ENCODE results near the gene TMCO1.
"Not testable (repeated sequence)": the region's sequence is repeated elsewhere in the genome, so short reads cannot be mapped to it uniquely, and the experiment has no call there.

Gene TMCO1

DNA sequence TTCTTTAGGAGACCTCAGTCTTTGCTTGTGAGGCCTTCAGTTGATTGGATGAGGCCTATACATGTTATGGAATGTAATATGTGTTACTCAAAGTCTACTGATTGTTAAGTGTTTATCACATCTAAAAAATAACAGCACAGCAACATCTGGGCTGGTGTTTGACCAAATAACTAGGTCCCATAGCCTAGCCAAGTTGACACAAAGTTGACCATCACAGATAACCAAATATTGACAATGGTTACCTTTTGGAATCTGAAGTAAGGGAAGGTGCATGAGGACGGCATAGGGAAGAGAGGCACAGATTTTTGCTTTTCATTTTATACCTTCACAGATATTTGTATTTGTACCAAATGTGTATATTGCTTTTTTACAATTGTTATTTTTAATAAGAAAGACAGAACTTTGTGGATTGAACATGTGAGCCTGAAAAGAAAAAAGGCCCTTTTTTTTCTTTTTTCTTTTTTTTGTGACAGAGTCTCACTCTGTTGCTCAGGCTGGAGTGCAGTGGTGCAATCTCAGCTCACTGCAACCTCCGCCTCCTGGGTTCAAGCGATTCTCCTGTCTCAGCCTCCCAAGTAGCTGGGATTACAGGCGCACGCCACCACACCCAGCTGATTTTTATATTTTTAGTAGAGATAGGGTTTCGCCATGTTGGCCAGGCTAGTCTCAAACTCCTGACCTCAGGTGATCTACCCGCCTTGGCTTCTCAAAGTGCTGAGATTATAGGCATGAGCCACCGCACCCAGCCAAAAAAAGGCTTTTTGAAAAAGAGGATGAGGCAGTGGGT, 52.2 kb downstream of the TMCO1 start:
- not testable (repeated sequence) for H3K27me3 ChIP-seq (ENCODE audit: control insufficient read depth in 1 of 2, insufficient read depth in 2 of 2, low read length in 2 of 2); H3K9ac ChIP-seq (ENCODE audit: low read depth in 1 of 2, low read length in 2 of 2); H3K9me3 ChIP-seq (ENCODE audit: control insufficient read depth in 1 of 2, low read length in 2 of 2); H3K27ac ChIP-seq (ENCODE audit: low read depth, low read length); H3K36me3 ChIP-seq (ENCODE audit: control insufficient read depth in 1 of 2, insufficient read depth in 2 of 2, low read length in 2 of 2); H3K4me3 ChIP-seq (ENCODE audit: low read depth in 1 of 2, low read length in 2 of 2); H3K4me1 ChIP-seq (ENCODE audit: control insufficient read depth in 1 of 2, insufficient read depth in 2 of 2, low read length in 2 of 2)

DNA sequence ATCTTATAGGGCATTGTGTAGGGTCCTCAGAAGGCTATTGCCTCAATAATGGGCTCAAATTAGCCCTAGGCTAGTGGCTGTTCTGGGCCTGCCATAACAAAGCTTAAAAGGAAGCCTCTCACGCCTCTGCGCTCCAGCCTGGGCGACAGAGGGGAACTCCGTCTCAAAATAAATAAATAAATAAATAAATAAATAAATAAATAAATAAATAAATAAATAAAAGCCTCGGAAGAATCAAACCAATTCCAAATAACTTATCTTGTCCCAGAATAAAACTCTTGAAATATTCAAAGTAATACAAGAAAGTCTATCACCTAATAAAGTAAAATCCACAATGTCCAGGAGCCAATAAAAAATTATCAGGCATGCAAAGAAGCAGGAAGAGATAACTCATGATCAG, 55.9 kb downstream of the TMCO1 start:
- Histone ChIP-seq H3K9me3 (ENCODE audit: control insufficient read depth in 1 of 2, low read length in 2 of 2) (no peaks in the 10 kb centered on the region), H3K27ac (ENCODE audit: low read depth, low read length) (no peak overlapping the region), H3K36me3 (ENCODE audit: control insufficient read depth in 1 of 2, insufficient read depth in 2 of 2, low read length in 2 of 2) (no peaks in the 10 kb centered on the region), H3K4me1 (ENCODE audit: control insufficient read depth in 1 of 2, insufficient read depth in 2 of 2, low read length in 2 of 2) (no peaks in the 10 kb centered on the region), H3K9ac (ENCODE audit: low read depth in 1 of 2, low read length in 2 of 2) (no peak overlapping the region), H3K27me3 (ENCODE audit: control insufficient read depth in 1 of 2, insufficient read depth in 2 of 2, low read length in 2 of 2) (no peaks in the 10 kb centered on the region), H3K4me3 (ENCODE audit: low read depth in 1 of 2, low read length in 2 of 2) (no peak overlapping the region)

DNA sequence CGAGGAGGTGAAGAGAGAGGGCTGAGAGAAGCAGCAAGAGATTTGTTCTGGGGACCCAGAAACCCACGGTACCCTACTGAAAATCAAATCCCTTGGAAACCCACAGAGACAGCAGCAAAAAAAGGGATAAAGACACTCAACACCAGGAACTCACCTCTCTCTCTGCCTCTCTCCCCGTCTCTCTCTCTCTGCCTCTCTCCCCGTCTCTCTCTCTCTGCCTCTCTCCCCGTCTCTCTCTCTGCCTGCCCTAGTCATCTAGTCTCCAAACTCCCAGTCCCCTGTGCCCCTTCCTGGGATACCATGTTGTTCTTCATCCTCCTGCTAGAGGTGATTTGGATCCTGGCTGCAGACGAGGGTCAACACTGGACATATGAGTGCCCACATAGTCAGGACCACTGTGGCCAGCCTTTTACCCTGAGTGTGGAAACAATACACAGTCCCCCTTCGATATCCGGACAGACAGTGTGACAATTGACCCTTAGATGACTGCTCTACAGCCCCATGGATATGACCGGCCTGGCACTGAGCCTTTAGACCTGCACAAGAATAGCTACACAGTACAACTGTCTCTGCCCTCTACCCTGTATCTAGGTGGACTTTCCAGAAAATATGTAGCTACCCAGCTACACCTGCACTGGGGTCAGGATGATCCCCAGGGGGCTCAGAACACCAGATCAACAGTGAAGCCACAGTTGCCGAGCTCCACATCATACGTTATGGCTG, 60.5 kb downstream of the TMCO1 start:
- H3K9ac ChIP-seq (ENCODE audit: low read depth in 1 of 2, low read length in 2 of 2): no peak overlapping the region
- H3K9me3 ChIP-seq (ENCODE audit: control insufficient read depth in 1 of 2, low read length in 2 of 2): no peaks in the 10 kb centered on the region
- no peaks in the 10 kb centered on the region for H3K27me3 ChIP-seq (ENCODE audit: control insufficient read depth in 1 of 2, insufficient read depth in 2 of 2, low read length in 2 of 2)
- H3K36me3 ChIP-seq (ENCODE audit: control insufficient read depth in 1 of 2, insufficient read depth in 2 of 2, low read length in 2 of 2): no peaks in the 10 kb centered on the region
- no peak overlapping the region for H3K4me3 ChIP-seq (ENCODE audit: low read depth in 1 of 2, low read length in 2 of 2)
- no peak overlapping the region for H3K27ac ChIP-seq (ENCODE audit: low read depth, low read length)
- H3K4me1 ChIP-seq (ENCODE audit: control insufficient read depth in 1 of 2, insufficient read depth in 2 of 2, low read length in 2 of 2): no peaks in the 10 kb centered on the region

DNA sequence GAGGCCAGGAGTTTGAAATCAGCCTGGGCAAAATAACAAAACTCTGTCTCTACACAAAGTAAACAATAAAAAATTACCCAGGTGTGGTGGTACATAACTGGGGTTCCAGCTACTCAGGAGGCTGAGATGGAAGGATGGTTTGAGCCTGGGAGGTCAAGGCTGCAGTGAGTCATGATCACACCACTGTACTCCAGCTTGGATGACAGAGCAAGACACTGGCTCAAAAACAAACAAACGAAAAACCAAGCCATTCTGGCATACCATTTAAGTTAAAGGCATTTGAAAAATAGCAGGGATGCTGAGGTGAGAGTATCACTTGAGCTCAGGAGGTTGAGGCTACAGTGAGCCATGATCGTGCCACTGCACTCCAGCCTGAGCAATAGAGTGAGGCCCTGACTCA, 65.0 kb downstream of the TMCO1 start:
- H3K4me3 ChIP-seq (ENCODE audit: low read depth in 1 of 2, low read length in 2 of 2): no peak overlapping the region
- H3K27ac ChIP-seq (ENCODE audit: low read depth, low read length): no peak overlapping the region
- H3K9me3 ChIP-seq (ENCODE audit: control insufficient read depth in 1 of 2, low read length in 2 of 2): no peaks in the 10 kb centered on the region
- no peaks in the 10 kb centered on the region for H3K36me3 ChIP-seq (ENCODE audit: control insufficient read depth in 1 of 2, insufficient read depth in 2 of 2, low read length in 2 of 2)
- no peaks in the 10 kb centered on the region for H3K4me1 ChIP-seq (ENCODE audit: control insufficient read depth in 1 of 2, insufficient read depth in 2 of 2, low read length in 2 of 2)
- no peak overlapping the region for H3K9ac ChIP-seq (ENCODE audit: low read depth in 1 of 2, low read length in 2 of 2)
- no peaks in the 10 kb centered on the region for H3K27me3 ChIP-seq (ENCODE audit: control insufficient read depth in 1 of 2, insufficient read depth in 2 of 2, low read length in 2 of 2)

DNA sequence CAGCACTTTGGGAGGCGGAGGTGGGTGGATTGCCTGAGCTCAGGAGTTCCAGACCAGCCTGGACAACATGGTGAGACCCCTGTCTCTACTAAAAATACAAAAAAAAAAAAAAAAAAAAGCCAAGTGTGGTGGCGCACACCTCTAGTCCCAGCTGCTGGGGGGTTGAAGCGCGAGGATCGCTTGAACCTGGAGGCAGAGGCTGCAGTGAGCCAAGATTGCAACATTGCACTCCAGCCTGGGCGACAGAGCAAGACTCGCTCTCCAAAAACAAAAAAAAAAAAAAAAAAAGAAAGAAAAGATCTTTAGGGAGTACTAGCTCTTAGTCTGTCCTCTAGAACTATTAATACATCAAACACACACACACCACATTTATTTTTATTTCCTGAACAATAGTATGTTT, 66.7 kb downstream of the TMCO1 start:
- not testable (repeated sequence) for H3K4me3 ChIP-seq (ENCODE audit: low read depth in 1 of 2, low read length in 2 of 2); H3K9ac ChIP-seq (ENCODE audit: low read depth in 1 of 2, low read length in 2 of 2); H3K36me3 ChIP-seq (ENCODE audit: control insufficient read depth in 1 of 2, insufficient read depth in 2 of 2, low read length in 2 of 2); H3K27me3 ChIP-seq (ENCODE audit: control insufficient read depth in 1 of 2, insufficient read depth in 2 of 2, low read length in 2 of 2); H3K4me1 ChIP-seq (ENCODE audit: control insufficient read depth in 1 of 2, insufficient read depth in 2 of 2, low read length in 2 of 2); H3K9me3 ChIP-seq (ENCODE audit: control insufficient read depth in 1 of 2, low read length in 2 of 2); H3K27ac ChIP-seq (ENCODE audit: low read depth, low read length)

DNA sequence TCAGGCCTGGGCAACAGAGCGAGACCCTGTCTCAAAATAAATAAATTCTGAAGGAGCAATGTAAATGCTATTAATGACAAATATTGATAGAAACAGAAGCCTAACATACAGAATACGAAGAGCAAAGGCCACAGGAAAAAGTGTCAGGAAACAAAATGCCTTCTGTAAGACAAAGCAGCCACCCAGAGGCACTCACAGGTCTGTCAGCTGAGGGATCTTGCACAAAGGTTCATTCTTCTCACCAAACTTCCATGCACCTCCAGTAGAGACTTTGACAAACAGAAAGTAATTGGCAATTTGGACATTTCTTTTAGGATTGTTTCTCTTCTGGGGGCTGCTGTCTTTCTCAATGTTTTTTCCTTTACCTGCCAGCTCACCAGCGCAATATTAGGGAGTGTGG, 69.1 kb downstream of the TMCO1 start:
- no peak overlapping the region for H3K9ac ChIP-seq (ENCODE audit: low read depth in 1 of 2, low read length in 2 of 2)
- H3K9me3 ChIP-seq (ENCODE audit: control insufficient read depth in 1 of 2, low read length in 2 of 2): no peaks in the 10 kb centered on the region
- no peak overlapping the region for H3K4me3 ChIP-seq (ENCODE audit: low read depth in 1 of 2, low read length in 2 of 2)
- H3K4me1 ChIP-seq (ENCODE audit: control insufficient read depth in 1 of 2, insufficient read depth in 2 of 2, low read length in 2 of 2): peaks cover 13 to 17% of the 10 kb centered on the region in 2 donors
- H3K27me3 ChIP-seq (ENCODE audit: control insufficient read depth in 1 of 2, insufficient read depth in 2 of 2, low read length in 2 of 2): no peaks in the 10 kb centered on the region
- no peaks in the 10 kb centered on the region for H3K36me3 ChIP-seq (ENCODE audit: control insufficient read depth in 1 of 2, insufficient read depth in 2 of 2, low read length in 2 of 2)
- H3K27ac ChIP-seq (ENCODE audit: low read depth, low read length): no peak overlapping the region

DNA sequence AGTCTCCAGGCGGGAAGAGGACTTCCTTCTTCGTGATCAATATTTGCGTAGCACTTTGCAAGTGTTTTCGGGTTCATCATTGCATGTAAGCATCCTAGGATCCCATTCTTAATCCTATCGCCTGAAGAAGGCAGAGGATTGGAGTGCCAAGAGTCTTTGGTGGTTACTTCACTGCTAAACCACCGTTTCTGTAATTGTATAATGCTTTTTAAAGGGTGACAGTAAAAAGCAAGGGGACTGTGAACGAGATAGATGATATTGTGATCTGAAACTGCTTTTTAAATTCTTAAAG, 70.0 kb downstream of the TMCO1 start:
- Histone ChIP-seq H3K27me3 (ENCODE audit: control insufficient read depth in 1 of 2, insufficient read depth in 2 of 2, low read length in 2 of 2) (no peaks in the 10 kb centered on the region), H3K4me1 (ENCODE audit: control insufficient read depth in 1 of 2, insufficient read depth in 2 of 2, low read length in 2 of 2) (peaks cover 13 to 17% of the 10 kb centered on the region in 2 donors), H3K4me3 (ENCODE audit: low read depth in 1 of 2, low read length in 2 of 2) (peak overlapping the region; percentile 93 to 95), H3K9ac (ENCODE audit: low read depth in 1 of 2, low read length in 2 of 2) (peak overlapping the region; percentile 61 to 92), H3K9me3 (ENCODE audit: control insufficient read depth in 1 of 2, low read length in 2 of 2) (no peaks in the 10 kb centered on the region), H3K36me3 (ENCODE audit: control insufficient read depth in 1 of 2, insufficient read depth in 2 of 2, low read length in 2 of 2) (no peaks in the 10 kb centered on the region), H3K27ac (ENCODE audit: low read depth, low read length) (peak overlapping the region; percentile 39)

DNA sequence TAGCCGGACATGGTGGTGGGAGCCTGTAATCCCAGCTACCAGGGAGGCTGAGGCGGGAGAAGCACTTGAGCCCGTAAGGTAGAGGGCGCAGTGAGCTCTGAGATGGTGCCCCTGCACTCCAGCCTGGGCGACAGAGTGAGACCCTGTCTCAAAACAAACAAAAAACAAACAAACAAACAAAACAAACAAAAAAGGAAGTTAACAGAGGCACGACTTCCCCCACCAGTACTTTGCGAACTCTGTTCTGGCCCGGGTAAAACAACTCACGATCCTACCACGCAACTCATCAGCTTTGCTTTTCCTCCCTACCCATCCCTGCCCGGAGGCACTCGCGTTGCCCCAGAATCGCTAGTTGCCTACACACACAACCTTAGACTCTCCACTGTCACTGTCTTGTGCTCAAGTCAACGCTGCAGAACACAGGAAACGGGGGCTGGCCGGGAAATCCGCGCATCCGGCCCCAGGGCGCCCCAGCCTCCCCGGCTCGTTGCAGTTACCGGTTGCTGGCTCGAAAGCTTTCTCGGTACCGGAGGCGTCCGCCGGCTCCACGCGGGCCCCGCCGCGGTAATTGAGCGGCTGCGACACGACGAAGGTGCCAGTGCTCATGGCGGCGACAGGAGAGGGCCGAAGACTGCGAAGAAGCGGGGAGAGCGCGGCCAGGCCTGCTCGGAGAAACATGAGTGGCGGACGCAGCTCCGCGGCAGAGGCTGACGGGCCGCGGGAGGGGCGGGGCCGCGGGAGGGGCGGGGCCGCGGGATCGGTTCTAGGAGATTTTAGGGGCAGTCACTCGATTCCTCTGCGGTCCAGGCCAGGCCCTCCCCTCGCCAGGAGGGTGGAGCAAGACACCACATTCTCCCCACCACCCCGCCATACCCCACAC, 70.5 kb downstream of the TMCO1 start, which contains the start of gene ALDH9A1:
Gene ALDH9A1, minus strand, starts transcription at position 682 of the 880 bp plus-strand sequence. Its CDS starts 4 bp downstream, at position 678.
- peak within 1 kb of the TSS; percentile 93 to 95 for H3K4me3 ChIP-seq (ENCODE audit: low read depth in 1 of 2, low read length in 2 of 2)
- peaks cover 13 to 17% of the 10 kb centered on the region in 2 donors for H3K4me1 ChIP-seq (ENCODE audit: control insufficient read depth in 1 of 2, insufficient read depth in 2 of 2, low read length in 2 of 2)
- H3K27ac ChIP-seq (ENCODE audit: low read depth, low read length): peak within 1 kb of the TSS; percentile 86
- H3K36me3 ChIP-seq (ENCODE audit: control insufficient read depth in 1 of 2, insufficient read depth in 2 of 2, low read length in 2 of 2): no peaks in the 10 kb centered on the region
- H3K9ac ChIP-seq (ENCODE audit: low read depth in 1 of 2, low read length in 2 of 2): peak within 1 kb of the TSS; percentile 79 to 92
- no peaks in the 10 kb centered on the region for H3K9me3 ChIP-seq (ENCODE audit: control insufficient read depth in 1 of 2, low read length in 2 of 2)
- no peaks in the 10 kb centered on the region for H3K27me3 ChIP-seq (ENCODE audit: control insufficient read depth in 1 of 2, insufficient read depth in 2 of 2, low read length in 2 of 2)

DNA sequence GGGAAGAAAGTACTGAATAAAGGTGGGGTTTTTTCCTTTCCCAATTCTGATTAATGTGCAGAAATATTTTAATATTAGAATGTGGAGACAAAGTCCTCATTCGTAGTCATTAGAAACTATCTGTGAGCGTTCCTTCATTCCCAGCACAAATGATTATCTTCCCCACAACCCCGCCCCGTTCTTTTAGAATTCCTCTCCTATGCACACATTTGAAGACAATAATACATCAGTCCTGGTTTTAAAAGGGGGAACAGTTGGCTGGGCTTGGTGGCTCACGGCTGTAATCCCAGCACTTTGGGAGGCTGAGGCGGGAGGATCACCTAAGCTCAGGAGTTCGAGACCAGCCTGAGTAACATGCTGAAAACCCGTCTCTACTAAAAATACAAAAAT, 71.2 kb downstream of the TMCO1 start:
- H3K9ac ChIP-seq (ENCODE audit: low read depth in 1 of 2, low read length in 2 of 2): peak overlapping the region; percentile 79 to 92
- H3K27ac ChIP-seq (ENCODE audit: low read depth, low read length): no peak overlapping the region
- no peaks in the 10 kb centered on the region for H3K27me3 ChIP-seq (ENCODE audit: control insufficient read depth in 1 of 2, insufficient read depth in 2 of 2, low read length in 2 of 2)
- no peaks in the 10 kb centered on the region for H3K9me3 ChIP-seq (ENCODE audit: control insufficient read depth in 1 of 2, low read length in 2 of 2)
- peak overlapping the region; percentile 93 to 95 for H3K4me3 ChIP-seq (ENCODE audit: low read depth in 1 of 2, low read length in 2 of 2)
- H3K36me3 ChIP-seq (ENCODE audit: control insufficient read depth in 1 of 2, insufficient read depth in 2 of 2, low read length in 2 of 2): no peaks in the 10 kb centered on the region
- H3K4me1 ChIP-seq (ENCODE audit: control insufficient read depth in 1 of 2, insufficient read depth in 2 of 2, low read length in 2 of 2): peaks cover 13 to 17% of the 10 kb centered on the region in 2 donors

DNA sequence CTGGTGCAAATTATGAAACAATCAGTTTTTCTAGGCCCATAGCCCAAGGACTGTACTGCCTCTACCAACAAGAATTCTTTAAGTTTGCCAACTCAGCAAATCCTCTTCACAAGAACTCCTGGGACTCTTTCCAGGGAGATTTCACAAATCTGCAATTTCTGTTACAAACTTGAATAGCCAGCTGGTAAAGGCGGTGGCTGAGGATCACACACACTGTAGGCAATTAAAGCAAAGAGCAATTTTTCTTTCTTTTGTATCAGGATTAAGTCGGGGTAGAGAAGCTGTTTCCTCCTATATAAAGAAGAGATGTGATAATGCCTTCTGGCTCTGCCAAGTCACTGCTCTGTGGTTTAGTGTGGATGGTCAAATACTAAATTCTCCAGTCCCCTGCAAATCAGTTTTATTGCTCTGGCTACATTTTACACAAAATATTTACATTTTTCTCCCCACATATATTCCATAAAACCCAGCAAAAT, 72.0 kb downstream of the TMCO1 start:
- H3K9me3 ChIP-seq (ENCODE audit: control insufficient read depth in 1 of 2, low read length in 2 of 2): no peaks in the 10 kb centered on the region
- no peak overlapping the region for H3K9ac ChIP-seq (ENCODE audit: low read depth in 1 of 2, low read length in 2 of 2)
- no peak overlapping the region for H3K27ac ChIP-seq (ENCODE audit: low read depth, low read length)
- no peaks in the 10 kb centered on the region for H3K27me3 ChIP-seq (ENCODE audit: control insufficient read depth in 1 of 2, insufficient read depth in 2 of 2, low read length in 2 of 2)
- peak overlapping the region in 1 of 2 donors; percentile 93 for H3K4me3 ChIP-seq (ENCODE audit: low read depth in 1 of 2, low read length in 2 of 2)
- no peaks in the 10 kb centered on the region for H3K36me3 ChIP-seq (ENCODE audit: control insufficient read depth in 1 of 2, insufficient read depth in 2 of 2, low read length in 2 of 2)
- peaks cover 13 to 17% of the 10 kb centered on the region in 2 donors for H3K4me1 ChIP-seq (ENCODE audit: control insufficient read depth in 1 of 2, insufficient read depth in 2 of 2, low read length in 2 of 2)

Measured in duodenal mucosa (tissue), 2 donors.